Endodermal cell (in vitro differentiated cells): ENCODE measurements around the gene NAT8L. TPM values are rescaled to one million over a fixed set of nuclear protein-coding genes. Genes with fewer than 3 reads are reported as not detected.

Source experiments
- DNase-seq: peaks from one replicate; pipeline ENCODE4 v3.0.0-alpha.2; 2017
- H3K27ac ChIP-seq: 2 replicates; pipeline ENCODE4 v1.5.1; 2013; ENCODE audit warnings: mild to moderate bottlenecking, low read depth, low read length, moderate library complexity
- H3K27me3 ChIP-seq: 2 replicates; pipeline ENCODE4 v1.6.1; 2013; ENCODE audit warnings: mild to moderate bottlenecking, low read length, moderate library complexity; ENCODE audit not compliant: insufficient read depth, control insufficient read depth, poor library complexity, severe bottlenecking
- H3K36me3 ChIP-seq: 2 replicates; pipeline ENCODE4 v1.7.0; 2013; ENCODE audit warnings: mild to moderate bottlenecking, low read length, moderate library complexity; ENCODE audit not compliant: control insufficient read depth, insufficient read depth
- H3K4me1 ChIP-seq: one replicate; pipeline ENCODE4 v1.7.0; 2013; ENCODE audit warnings: low read length; ENCODE audit not compliant: control insufficient read depth, insufficient read depth
- H3K4me3 ChIP-seq: 2 replicates; pipeline ENCODE4 v1.5.1; 2013; ENCODE audit warnings: mild to moderate bottlenecking, low read length, moderate library complexity
- H3K9ac ChIP-seq: 2 replicates; pipeline ENCODE4 v1.6.1; 2013; ENCODE audit warnings: mild to moderate bottlenecking, low read length, moderate library complexity; ENCODE audit not compliant: poor library complexity, severe bottlenecking; ENCODE audit errors: extremely low read depth
- H3K9me3 ChIP-seq: 2 replicates; pipeline ENCODE4 v1.6.1; 2013; ENCODE audit warnings: mild to moderate bottlenecking, low read length, moderate library complexity; ENCODE audit not compliant: control insufficient read depth
- H3K27ac Mint-ChIP-seq: 2 replicates; pipeline ENCODE4 v1.8.0; 2020; ENCODE audit warnings: mixed read lengths
- H3K27me3 Mint-ChIP-seq: 2 replicates; pipeline ENCODE4 v1.8.0; 2021; ENCODE audit warnings: mild to moderate bottlenecking, mixed read lengths; ENCODE audit not compliant: insufficient read depth
- H3K36me3 Mint-ChIP-seq: 2 replicates; pipeline ENCODE4 v1.8.0; 2020; ENCODE audit warnings: low read depth, mixed read lengths
- H3K4me1 Mint-ChIP-seq: 2 replicates; pipeline ENCODE4 v1.8.0; 2020; ENCODE audit warnings: mixed read lengths
- H3K4me3 Mint-ChIP-seq: 2 replicates; pipeline ENCODE4 v1.8.0; 2020; ENCODE audit warnings: mild to moderate bottlenecking, moderate library complexity, mixed read lengths
- H3K9me3 Mint-ChIP-seq: 2 replicates; pipeline ENCODE4 v1.8.0; 2020; ENCODE audit warnings: mild to moderate bottlenecking, mixed read lengths
- CTCF ChIP-seq: fragments of 200-600 bp; sonication (generic); conservative IDR thresholded peaks from 2 replicates; pipeline ENCODE4 v1.5.0; 2021; ENCODE audit warnings: antibody characterized with exemption, mild to moderate bottlenecking
- WGBS, 2 experiments: methylation state at CpG; one replicate each; pipeline versions ENCODE4 v1.1.5 to v1.1.7; 2013; ENCODE audit warnings: missing lambda C conversion rate in 2 of 2, mixed read lengths in 1 of 2; ENCODE audit not compliant: insufficient coverage in 1 of 2, insufficient read length in 1 of 2; 5-methylcytosine and 5-hydroxymethylcytosine counted together
- total RNA-seq, 2 donors: library from RNA; stranded (reverse); fragmentation: NEBNext Ultra II Directional in 1 of 2; extraction: Animal tissue kit (Norgen Biotek cat#: 25700) in 1 of 2; gene quantifications; 2 replicates in 1 of 2; 3 replicates in 1 of 2; pipeline ENCODE4 v1.2.1, GENCODE V29; 2021

The NAT8L gene
- total RNA-seq, 2 donors from 2014 or later = 5.0 to 6.4 TPM

GRCh38 chr4:2067446-2068197, 8.5 kb downstream of the NAT8L start:
- no peaks in the 10 kb centered on the region for H3K4me1 Mint-ChIP-seq
- Histone ChIP-seq H3K4me1 (peaks cover 3% of the 10 kb centered on the region), H3K4me3 (no peak overlapping the region), H3K27me3 (no peaks in the 10 kb centered on the region), H3K9me3 (no peaks in the 10 kb centered on the region), H3K27ac (no peak overlapping the region), H3K9ac (no peak overlapping the region), H3K36me3 (no peaks in the 10 kb centered on the region)
- no peak for TF ChIP-seq CTCF
- H3K27me3 Mint-ChIP-seq = no peaks in the 10 kb centered on the region
- H3K27ac Mint-ChIP-seq = no peak overlapping the region
- H3K36me3 Mint-ChIP-seq = no peaks in the 10 kb centered on the region
- 86 to 90% methylated on average over 14 to 26 of the region's 26 CpGs for WGBS, 2 experiments
- DNase-seq = peak; percentile 35
- no peaks in the 10 kb centered on the region for H3K9me3 Mint-ChIP-seq
- no peak overlapping the region for H3K4me3 Mint-ChIP-seq

GRCh38 chr4:2068198-2068470, 9.0 kb downstream of the NAT8L start:
- Mint-ChIP-seq H3K36me3 (no peaks in the 10 kb centered on the region), H3K27me3 (no peaks in the 10 kb centered on the region), H3K4me3 (no peak overlapping the region), H3K4me1 (no peaks in the 10 kb centered on the region), H3K9me3 (no peaks in the 10 kb centered on the region), H3K27ac (no peak overlapping the region)
- Histone ChIP-seq H3K27me3 (no peaks in the 10 kb centered on the region), H3K9me3 (no peaks in the 10 kb centered on the region), H3K9ac (no peak overlapping the region), H3K27ac (no peak overlapping the region), H3K36me3 (no peaks in the 10 kb centered on the region), H3K4me3 (no peak overlapping the region), H3K4me1 (peaks cover 3% of the 10 kb centered on the region)
- DNase-seq = no peak
- WGBS, 2 experiments = 95 to 98% methylated on average over 13 of the region's 13 CpGs
- TF ChIP-seq CTCF = no peak

GRCh38 chr4:2068566-2068965, 9.4 kb downstream of the NAT8L start:
- Histone ChIP-seq H3K27ac (no peak overlapping the region), H3K4me3 (no peak overlapping the region), H3K9ac (no peak overlapping the region), H3K36me3 (no peaks in the 10 kb centered on the region), H3K4me1 (peaks cover 3% of the 10 kb centered on the region), H3K9me3 (no peaks in the 10 kb centered on the region), H3K27me3 (no peaks in the 10 kb centered on the region)
- no peak overlapping the region for H3K27ac Mint-ChIP-seq
- no peaks in the 10 kb centered on the region for H3K4me1 Mint-ChIP-seq
- WGBS, 2 experiments = 91 to 100% methylated on average over 2 to 11 of the region's 11 CpGs
- H3K36me3 Mint-ChIP-seq = no peaks in the 10 kb centered on the region
- no peak for TF ChIP-seq CTCF
- peak; percentile 29 for DNase-seq
- no peaks in the 10 kb centered on the region for H3K27me3 Mint-ChIP-seq
- H3K4me3 Mint-ChIP-seq = no peak overlapping the region
- no peaks in the 10 kb centered on the region for H3K9me3 Mint-ChIP-seq
